ENCODE results near the gene PCDH9.

The PCDH9 gene

DNA sequence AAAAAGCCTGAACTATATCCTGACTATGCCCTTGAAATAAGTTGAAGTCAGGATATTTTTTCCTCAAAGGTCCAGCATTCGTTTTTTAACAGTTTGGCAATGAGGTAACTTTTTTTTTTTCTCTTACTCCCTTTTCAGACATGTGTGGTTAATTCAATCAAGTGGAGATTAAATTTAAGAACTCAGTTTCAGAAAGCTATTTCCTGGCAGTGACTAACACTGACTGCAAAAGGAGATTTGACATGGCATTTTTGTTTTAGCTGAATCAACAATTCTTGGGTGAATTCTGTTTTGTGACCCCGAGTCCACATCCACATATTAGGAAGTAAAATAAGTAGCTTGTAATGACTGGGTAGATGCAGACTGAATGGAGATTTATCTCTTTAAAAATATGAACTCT is 716.4 kb downstream of the PCDH9 start:
- in situ Hi-C loops (cut with HindIII; ENCODE audit: low sequenced_read_pairs), result no loop called here
- peak; percentile 63 for DNase-seq (ENCODE audit: low read depth, low spot score)
- no peak overlapping the region for H3K4me3 ChIP-seq (ENCODE audit: low read depth, low read length)
- TF ChIP-seq, protein P1, sequence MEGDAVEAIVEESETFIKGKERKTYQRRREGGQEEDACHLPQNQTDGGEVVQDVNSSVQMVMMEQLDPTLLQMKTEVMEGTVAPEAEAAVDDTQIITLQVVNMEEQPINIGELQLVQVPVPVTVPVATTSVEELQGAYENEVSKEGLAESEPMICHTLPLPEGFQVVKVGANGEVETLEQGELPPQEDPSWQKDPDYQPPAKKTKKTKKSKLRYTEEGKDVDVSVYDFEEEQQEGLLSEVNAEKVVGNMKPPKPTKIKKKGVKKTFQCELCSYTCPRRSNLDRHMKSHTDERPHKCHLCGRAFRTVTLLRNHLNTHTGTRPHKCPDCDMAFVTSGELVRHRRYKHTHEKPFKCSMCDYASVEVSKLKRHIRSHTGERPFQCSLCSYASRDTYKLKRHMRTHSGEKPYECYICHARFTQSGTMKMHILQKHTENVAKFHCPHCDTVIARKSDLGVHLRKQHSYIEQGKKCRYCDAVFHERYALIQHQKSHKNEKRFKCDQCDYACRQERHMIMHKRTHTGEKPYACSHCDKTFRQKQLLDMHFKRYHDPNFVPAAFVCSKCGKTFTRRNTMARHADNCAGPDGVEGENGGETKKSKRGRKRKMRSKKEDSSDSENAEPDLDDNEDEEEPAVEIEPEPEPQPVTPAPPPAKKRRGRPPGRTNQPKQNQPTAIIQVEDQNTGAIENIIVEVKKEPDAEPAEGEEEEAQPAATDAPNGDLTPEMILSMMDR (IDR thresholded peaks at IDR 0.05; ENCODE audit: low read depth, low read length), result no peak

DNA sequence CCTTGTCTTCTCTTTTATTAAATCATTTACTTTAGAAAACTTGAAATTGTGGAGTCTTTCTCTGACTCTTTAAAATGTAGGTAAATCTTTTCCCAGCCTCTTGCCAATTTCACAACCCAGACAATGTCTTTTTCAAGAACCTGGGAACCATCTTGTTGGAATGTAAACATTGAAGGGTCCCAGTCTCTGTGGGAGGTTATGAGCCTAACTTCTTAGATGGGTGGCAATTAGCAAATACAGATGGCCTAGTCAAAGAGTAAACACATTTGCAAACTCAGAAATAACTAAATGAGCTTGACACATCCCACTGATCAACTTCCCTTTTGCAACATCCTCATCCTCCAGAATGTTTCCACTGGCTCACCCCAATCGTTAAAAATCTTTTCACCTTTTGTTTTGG is 721.0 kb downstream of the PCDH9 start:
- TF ChIP-seq, protein P1 (IDR thresholded peaks at IDR 0.05; ENCODE audit: low read depth, low read length), result no peak
- DNase-seq (ENCODE audit: low read depth, low spot score), result no peak
- no peak overlapping the region for H3K4me3 ChIP-seq (ENCODE audit: low read depth, low read length)
- in situ Hi-C loops (cut with HindIII; ENCODE audit: low sequenced_read_pairs), result no loop called here

DNA sequence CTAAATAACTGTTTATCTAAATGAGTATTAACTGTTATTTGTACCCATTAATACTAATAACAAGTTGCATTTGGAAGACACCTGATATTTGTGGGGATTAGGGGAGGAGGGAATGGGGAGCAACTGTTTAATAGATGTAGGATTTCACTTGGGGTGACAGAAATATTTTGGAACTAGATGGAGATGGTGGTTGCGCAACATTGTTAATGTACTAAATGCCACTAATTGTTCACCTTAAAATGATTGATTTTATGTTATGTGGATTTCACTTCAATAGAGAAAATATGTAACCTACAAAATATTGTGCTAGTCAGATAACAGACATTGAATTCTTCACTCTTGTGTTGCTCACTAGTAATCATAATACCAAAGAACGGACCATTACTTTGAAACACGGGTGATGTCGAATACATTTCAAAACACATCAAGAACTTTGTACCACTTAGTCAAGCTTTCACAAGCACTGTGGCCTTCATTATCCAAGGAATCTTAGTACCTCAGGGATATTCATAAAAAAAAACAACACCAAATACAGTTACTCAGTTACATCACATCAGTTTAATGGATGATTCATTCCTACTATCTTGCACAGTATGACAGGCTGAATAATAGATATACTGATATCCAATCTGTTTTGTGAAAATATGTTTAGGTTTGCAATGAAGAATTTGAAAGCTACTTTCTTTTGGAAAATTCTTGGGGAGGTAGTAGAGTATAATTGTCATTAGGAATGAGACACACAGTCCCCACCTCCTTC is 721.8 kb downstream of the PCDH9 start:
- TF ChIP-seq, protein P1 (IDR thresholded peaks at IDR 0.05; ENCODE audit: low read depth, low read length), result no peak
- no peak for DNase-seq (ENCODE audit: low read depth, low spot score)
- H3K4me3 ChIP-seq (ENCODE audit: low read depth, low read length), result no peak overlapping the region
- in situ Hi-C loops (cut with HindIII; ENCODE audit: low sequenced_read_pairs), result no loop called here

DNA sequence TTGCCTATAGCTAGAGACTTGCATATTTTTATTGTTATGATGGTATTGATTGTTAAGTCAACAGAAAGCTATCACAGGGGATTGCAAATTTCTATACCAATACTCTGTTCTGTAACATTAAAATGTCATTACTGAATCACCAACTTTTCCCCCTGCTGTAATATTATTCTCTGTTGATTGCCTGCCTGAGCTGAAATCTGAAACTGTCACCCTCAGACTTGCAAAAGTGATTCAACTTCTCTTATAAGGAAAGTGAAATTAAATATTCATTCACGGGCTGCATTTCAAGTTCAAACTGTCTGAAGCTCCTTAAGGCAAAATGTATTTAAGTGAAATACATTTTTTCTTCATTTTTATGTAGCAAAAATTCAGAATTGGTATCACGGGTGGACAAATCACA is 723.2 kb downstream of the PCDH9 start:
- in situ Hi-C loops (cut with HindIII; ENCODE audit: low sequenced_read_pairs), result no loop called here
- TF ChIP-seq, protein P1 (IDR thresholded peaks at IDR 0.05; ENCODE audit: low read depth, low read length), result no peak
- H3K4me3 ChIP-seq (ENCODE audit: low read depth, low read length), result no peak overlapping the region
- DNase-seq (ENCODE audit: low read depth, low spot score), result peak; percentile 29

DNA sequence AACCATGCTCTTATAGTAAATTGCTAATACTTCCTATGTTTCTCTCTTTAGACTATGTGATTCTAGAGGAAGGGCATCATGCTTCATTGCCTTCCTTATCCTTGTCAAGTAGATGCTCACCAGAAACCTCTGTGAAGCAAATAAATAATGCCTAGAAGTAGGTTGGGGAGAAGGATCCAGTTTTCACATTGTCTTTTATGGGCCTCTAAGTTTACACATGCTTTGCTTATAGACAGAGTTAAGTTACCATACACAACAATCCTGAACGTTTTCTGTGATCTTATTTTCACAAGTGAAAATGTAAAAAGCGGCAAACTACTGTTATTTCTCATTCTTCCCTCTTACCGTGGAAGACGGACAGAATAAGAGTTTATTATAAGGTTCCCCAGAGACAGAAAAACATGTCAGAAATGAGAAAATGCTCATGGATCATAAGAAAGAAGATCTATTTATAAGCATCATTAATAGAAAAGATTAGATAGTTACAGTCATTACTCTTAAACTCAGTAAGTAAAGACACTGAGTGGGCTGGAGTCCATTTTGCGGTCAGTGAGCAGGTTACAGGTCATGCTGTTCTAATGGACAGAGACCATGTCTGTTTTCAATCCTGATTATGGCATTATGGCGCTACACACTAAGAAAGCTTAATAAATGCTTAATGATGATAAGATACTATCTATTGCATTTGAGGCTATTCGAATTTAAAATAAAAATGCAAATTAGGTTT is 723.9 kb downstream of the PCDH9 start:
- in situ Hi-C loops (cut with HindIII; ENCODE audit: low sequenced_read_pairs), result no loop called here
- TF ChIP-seq, protein P1 (IDR thresholded peaks at IDR 0.05; ENCODE audit: low read depth, low read length), result no peak
- no peak for DNase-seq (ENCODE audit: low read depth, low spot score)
- no peak overlapping the region for H3K4me3 ChIP-seq (ENCODE audit: low read depth, low read length)

DNA sequence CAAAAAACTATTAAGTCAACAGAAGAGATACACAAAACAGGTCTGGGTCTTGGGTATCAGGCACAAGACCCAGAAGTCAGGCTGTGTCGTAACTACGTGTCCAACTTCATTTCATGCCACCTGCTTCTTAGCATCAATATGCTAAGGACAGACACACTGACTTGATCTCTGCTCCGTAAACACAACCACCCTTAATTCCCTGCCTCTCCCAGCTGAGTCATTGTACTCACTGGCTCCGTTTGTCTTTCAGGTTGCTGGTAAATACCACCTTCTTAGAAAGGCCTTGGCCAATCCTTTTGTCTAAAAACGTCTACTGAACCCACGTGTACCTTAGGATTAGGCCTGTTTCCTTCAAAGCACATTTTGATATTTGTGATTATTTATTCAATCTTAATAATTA is 726.2 kb downstream of the PCDH9 start:
- in situ Hi-C loops (cut with HindIII; ENCODE audit: low sequenced_read_pairs), result no loop called here
- no peak for DNase-seq (ENCODE audit: low read depth, low spot score)
- TF ChIP-seq, protein P1 (IDR thresholded peaks at IDR 0.05; ENCODE audit: low read depth, low read length), result no peak
- H3K4me3 ChIP-seq (ENCODE audit: low read depth, low read length), result no peak overlapping the region

All from astrocyte of the spinal cord (primary cell).